ENCODE measurements around the gene TFRC.

The TFRC gene

GRCh38 chr3:196081834-196082618 is at the start of gene TFRC:
Gene TFRC, minus strand, starts transcription at chr3:196082090. Its CDS starts 4,991 bp downstream, at chr3:196077099.
- peak; percentile 71 for DNase-seq (ENCODE audit: extremely low read depth, low read depth)
- TF ChIP-seq CTCF (IDR thresholded peaks at IDR 0.05; ENCODE audit: low read depth, low read length, missing control alignments), result no peak
- H3K4me3 ChIP-seq (replicated peaks; ENCODE audit: low read depth, low read length), result peak within 1 kb of the TSS; percentile 69

GRCh38 chr3:196128172-196128843 is 46.4 kb upstream of the TFRC start:
- no peak overlapping the region for H3K4me3 ChIP-seq (replicated peaks; ENCODE audit: low read depth, low read length)
- DNase-seq (ENCODE audit: extremely low read depth, low read depth), result no peak
- no peak for TF ChIP-seq CTCF (IDR thresholded peaks at IDR 0.05; ENCODE audit: low read depth, low read length, missing control alignments)

- DNase-seq (ENCODE audit: extremely low read depth, low read depth), result no peak
- TF ChIP-seq CTCF (IDR thresholded peaks at IDR 0.05; ENCODE audit: low read depth, low read length, missing control alignments), result no peak
- no peak overlapping the region for H3K4me3 ChIP-seq (replicated peaks; ENCODE audit: low read depth, low read length)
Measured at GRCh38 chr3:196127308-196128040, 45.6 kb upstream of the TFRC start.

GRCh38 chr3:196124608-196125007 is 42.7 kb upstream of the TFRC start:
- TF ChIP-seq CTCF (IDR thresholded peaks at IDR 0.05; ENCODE audit: low read depth, low read length, missing control alignments), result no peak
- no peak for DNase-seq (ENCODE audit: extremely low read depth, low read depth)
- no peak overlapping the region for H3K4me3 ChIP-seq (replicated peaks; ENCODE audit: low read depth, low read length)

- no peak overlapping the region for H3K4me3 ChIP-seq (replicated peaks; ENCODE audit: low read depth, low read length)
- TF ChIP-seq CTCF (IDR thresholded peaks at IDR 0.05; ENCODE audit: low read depth, low read length, missing control alignments), result no peak
- DNase-seq (ENCODE audit: extremely low read depth, low read depth), result no peak
Measured at GRCh38 chr3:196122688-196123046, 40.8 kb upstream of the TFRC start.

- H3K4me3 ChIP-seq (replicated peaks; ENCODE audit: low read depth, low read length), result no peak overlapping the region
- TF ChIP-seq CTCF (IDR thresholded peaks at IDR 0.05; ENCODE audit: low read depth, low read length, missing control alignments), result no peak
- DNase-seq (ENCODE audit: extremely low read depth, low read depth), result no peak
Measured at GRCh38 chr3:196122021-196122687, 40.3 kb upstream of the TFRC start.

Measured in HFF-Myc (cell line).